ENCODE measurements around the gene ABLIM1. TPM values are rescaled to one million over a fixed set of nuclear protein-coding genes. Genes with fewer than 3 reads are reported as not detected.

Gene ABLIM1
- total RNA-seq, 1 donor from 2014 or later = 76.9 TPM

GRCh38 chr10:114408968-114409444, 249.1 kb downstream of the ABLIM1 start:
- no peak for ATAC-seq (ENCODE audit: low read depth)
- H3K4me1 Mint-ChIP-seq = peaks cover 2% of the 10 kb centered on the region
- H3K27ac Mint-ChIP-seq = no peak overlapping the region
- peaks cover 23% of the 10 kb centered on the region for H3K27me3 Mint-ChIP-seq
- TF ChIP-seq, protein P1, sequence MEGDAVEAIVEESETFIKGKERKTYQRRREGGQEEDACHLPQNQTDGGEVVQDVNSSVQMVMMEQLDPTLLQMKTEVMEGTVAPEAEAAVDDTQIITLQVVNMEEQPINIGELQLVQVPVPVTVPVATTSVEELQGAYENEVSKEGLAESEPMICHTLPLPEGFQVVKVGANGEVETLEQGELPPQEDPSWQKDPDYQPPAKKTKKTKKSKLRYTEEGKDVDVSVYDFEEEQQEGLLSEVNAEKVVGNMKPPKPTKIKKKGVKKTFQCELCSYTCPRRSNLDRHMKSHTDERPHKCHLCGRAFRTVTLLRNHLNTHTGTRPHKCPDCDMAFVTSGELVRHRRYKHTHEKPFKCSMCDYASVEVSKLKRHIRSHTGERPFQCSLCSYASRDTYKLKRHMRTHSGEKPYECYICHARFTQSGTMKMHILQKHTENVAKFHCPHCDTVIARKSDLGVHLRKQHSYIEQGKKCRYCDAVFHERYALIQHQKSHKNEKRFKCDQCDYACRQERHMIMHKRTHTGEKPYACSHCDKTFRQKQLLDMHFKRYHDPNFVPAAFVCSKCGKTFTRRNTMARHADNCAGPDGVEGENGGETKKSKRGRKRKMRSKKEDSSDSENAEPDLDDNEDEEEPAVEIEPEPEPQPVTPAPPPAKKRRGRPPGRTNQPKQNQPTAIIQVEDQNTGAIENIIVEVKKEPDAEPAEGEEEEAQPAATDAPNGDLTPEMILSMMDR (IDR thresholded peaks at IDR 0.05) = no peak
- POLR2A ChIA-PET = no interaction called here
- CTCF ChIA-PET = interaction anchor here (0.6 kb wide), 1 partner anchor 265 kb away, joined by 3 read pairs; no protein-coding TSS in a partner anchor
- no peaks in the 10 kb centered on the region for H3K9me3 Mint-ChIP-seq
- intact Hi-C loops (cut with micrococcal nuclease) = no loop called here
- H3K4me3 Mint-ChIP-seq = no peak overlapping the region
- DNase-seq = no peak
- no peaks in the 10 kb centered on the region for H3K36me3 Mint-ChIP-seq (ENCODE audit: low read depth)

GRCh38 chr10:114408112-114408967, 249.7 kb downstream of the ABLIM1 start:
- POLR2A ChIA-PET = no interaction called here
- Mint-ChIP-seq H3K36me3 (ENCODE audit: low read depth) (no peaks in the 10 kb centered on the region), H3K4me3 (no peak overlapping the region), H3K27ac (no peak overlapping the region), H3K4me1 (peaks cover 3% of the 10 kb centered on the region), H3K27me3 (peaks cover 23% of the 10 kb centered on the region), H3K9me3 (no peaks in the 10 kb centered on the region)
- DNase-seq = no peak
- intact Hi-C loops (cut with micrococcal nuclease) = no loop called here
- TF ChIP-seq, protein P1 (IDR thresholded peaks at IDR 0.05) = no peak
- CTCF ChIA-PET = no interaction called here
- no peak for ATAC-seq (ENCODE audit: low read depth)

GRCh38 chr10:114406455-114406854, 251.6 kb downstream of the ABLIM1 start:
- intact Hi-C loops (cut with micrococcal nuclease) = no loop called here
- H3K4me1 Mint-ChIP-seq = peaks cover 11% of the 10 kb centered on the region
- no peak for ATAC-seq (ENCODE audit: low read depth)
- POLR2A ChIA-PET = no interaction called here
- peaks cover 28% of the 10 kb centered on the region for H3K27me3 Mint-ChIP-seq
- H3K36me3 Mint-ChIP-seq (ENCODE audit: low read depth) = no peaks in the 10 kb centered on the region
- TF ChIP-seq, protein P1 (IDR thresholded peaks at IDR 0.05) = no peak
- no peak overlapping the region for H3K27ac Mint-ChIP-seq
- CTCF ChIA-PET = no interaction called here
- no peaks in the 10 kb centered on the region for H3K9me3 Mint-ChIP-seq
- no peak overlapping the region for H3K4me3 Mint-ChIP-seq
- DNase-seq = no peak

- CTCF ChIA-PET = interaction anchor here (1.3 kb wide), 1 partner anchor 101 kb away, joined by 3 read pairs; no protein-coding TSS in a partner anchor
- H3K36me3 Mint-ChIP-seq (ENCODE audit: low read depth) = no peaks in the 10 kb centered on the region
- peaks cover 38% of the 10 kb centered on the region for H3K27me3 Mint-ChIP-seq
Observed at GRCh38 chr10:114405011-114405350, 253.1 kb downstream of the ABLIM1 start.

More at GRCh38 chr10:114405011-114405350, 253.1 kb downstream of the ABLIM1 start:
- POLR2A ChIA-PET = no interaction called here
- Mint-ChIP-seq H3K4me3 (no peak overlapping the region), H3K9me3 (no peaks in the 10 kb centered on the region), H3K27ac (no peak overlapping the region), H3K4me1 (peaks cover 11% of the 10 kb centered on the region)
- no peak for DNase-seq
- no peak for ATAC-seq (ENCODE audit: low read depth)
- TF ChIP-seq, protein P1 (IDR thresholded peaks at IDR 0.05) = no peak
- intact Hi-C loops (cut with micrococcal nuclease) = no loop called here
